Omental fat pad (tissue), 4 donors: ENCODE results near the gene ANXA2R. TPM values are rescaled to one million over a fixed set of nuclear protein-coding genes. Genes with fewer than 3 reads are reported as not detected.
A peak's percentile ranks its signal among the peaks of the same experiment; 100 is the strongest.

ENCODE experiments used
- ATAC-seq: fragments of 150-250 bp; one replicate; pipeline ENCODE4 v1.9.1; 2016; ENCODE audit warnings: mild to moderate bottlenecking, moderate library complexity; ENCODE audit not compliant: low FRiP score
- DNase-seq: peaks from one replicate; pipeline ENCODE4 v3.0.0-alpha.2; 2019; ENCODE audit warnings: low spot score
- CTCF ChIP-seq, 3 donors: fragments of 450-650 bp; IDR thresholded peaks; one replicate each; pipeline ENCODE4 v1.5.1; 2016 to 2017; ENCODE audit warnings: antibody characterized with exemption in 3 of 3, mild to moderate bottlenecking in 3 of 3, moderate library complexity in 2 of 3
- total RNA-seq, 4 donors: library from RNA; depleted of rRNA; stranded (reverse); fragments of >200 nt; gene quantifications; one replicate each; pipeline ENCODE4 v1.1.0, GENCODE V29; 2016

ANXA2R gene
- total RNA-seq, 4 donors from 2014 or later = 1.5 to 5.5 (median 3.4) TPM

- DNase-seq = no peak
- no peak for TF ChIP-seq CTCF (IDR thresholded peaks at IDR 0.05)
- ATAC-seq = no peak
Observed at GRCh38 chr5:43046474-43046873, 6.4 kb upstream of the ANXA2R start.

- no peak for ATAC-seq
- TF ChIP-seq CTCF (IDR thresholded peaks at IDR 0.05) = no peak
- no peak for DNase-seq
Observed at GRCh38 chr5:43045236-43045635, 5.1 kb upstream of the ANXA2R start.

DNA sequence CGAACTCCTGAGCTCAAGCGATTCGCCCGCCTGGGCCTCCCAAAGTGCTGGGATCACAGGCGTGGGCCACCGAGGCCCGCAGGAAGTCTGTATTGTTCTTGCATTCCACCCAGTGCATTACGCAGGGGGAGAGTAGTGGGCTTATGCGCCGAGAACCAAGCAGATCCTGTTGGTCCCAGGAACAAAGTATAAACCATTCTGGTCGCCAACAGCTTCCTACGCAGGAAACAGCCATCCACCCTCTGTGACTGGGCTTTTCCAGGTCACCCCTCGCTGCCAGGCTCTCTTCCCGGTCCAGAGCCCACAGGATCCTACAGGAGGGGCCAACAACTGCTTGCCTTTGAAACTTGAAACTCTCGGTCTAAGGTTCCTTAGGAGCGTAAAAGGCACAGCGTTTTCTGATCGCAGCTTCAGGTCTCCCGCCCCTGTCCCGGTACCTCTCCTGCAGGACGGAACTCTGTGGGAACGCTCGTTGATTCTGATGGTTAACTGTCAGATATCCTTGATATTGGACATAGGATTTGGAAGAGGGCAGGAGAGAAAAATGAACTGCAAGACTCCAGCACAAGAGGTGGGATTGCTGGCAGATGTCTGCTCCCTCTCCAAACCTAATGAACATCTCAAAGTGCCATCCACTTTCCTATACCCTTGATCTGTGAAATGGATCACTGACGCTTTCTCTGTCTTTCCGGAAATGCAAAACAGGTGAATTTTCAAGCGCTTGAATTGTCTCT lies 4.2 kb upstream of the ANXA2R start:
- DNase-seq = no peak
- no peak for ATAC-seq
- no peak for TF ChIP-seq CTCF (IDR thresholded peaks at IDR 0.05)

- DNase-seq = no peak
- TF ChIP-seq CTCF (IDR thresholded peaks at IDR 0.05) = no peak
- no peak for ATAC-seq
Observed at GRCh38 chr5:43043400-43043756, 3.3 kb upstream of the ANXA2R start.

DNA sequence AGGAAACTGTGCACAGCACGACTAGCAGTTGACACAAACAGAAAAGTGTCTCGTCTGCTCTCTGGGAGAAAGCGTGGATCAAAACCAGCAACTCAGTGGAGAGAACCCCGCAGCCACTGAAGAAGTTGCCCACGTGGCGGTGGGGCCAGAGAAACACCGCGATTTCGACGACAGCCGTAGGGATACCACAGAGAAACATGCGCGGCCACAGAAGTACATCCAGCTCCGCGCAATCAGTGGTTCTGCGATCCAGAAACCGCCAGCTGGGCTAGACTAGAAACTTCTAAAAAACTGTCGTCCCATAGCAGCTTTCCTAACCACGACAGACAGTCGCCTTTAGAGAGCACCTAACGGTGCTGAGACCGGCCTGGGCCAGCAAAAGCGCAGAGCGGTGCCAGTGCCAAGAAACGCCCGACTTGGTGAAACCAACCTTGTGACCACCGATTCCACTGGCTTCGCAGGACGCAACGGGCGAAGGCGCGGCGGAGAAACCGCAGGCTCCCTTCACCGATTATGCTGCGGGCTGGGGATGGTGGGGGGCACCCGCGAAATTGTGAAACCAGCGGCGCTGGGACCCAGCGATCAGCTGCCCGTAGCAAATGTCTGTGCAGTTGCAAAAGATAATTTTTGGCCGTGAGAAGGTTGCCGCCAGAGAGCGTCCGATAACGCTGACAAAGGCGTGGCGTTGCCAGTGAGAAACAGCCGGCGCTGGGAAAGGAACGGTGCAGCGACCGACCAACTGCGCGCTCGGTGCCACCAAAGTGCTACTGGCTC lies 2.7 kb upstream of the ANXA2R start:
- ATAC-seq (peak; percentile 34), DNase-seq (no peak)
- TF ChIP-seq CTCF (IDR thresholded peaks at IDR 0.05) = no peak

- ATAC-seq (no peak), DNase-seq (no peak)
- no peak for TF ChIP-seq CTCF (IDR thresholded peaks at IDR 0.05)
Observed at GRCh38 chr5:43042176-43042625, 2.1 kb upstream of the ANXA2R start.
